Neural progenitor cell (in vitro differentiated cells): ENCODE data around the gene XRN1.
"Not testable (repeated sequence)": the region's sequence is repeated elsewhere in the genome, so short reads cannot be mapped to it uniquely, and the experiment has no call there.

Experiments used
- CTCF ChIP-seq: fragments of 200-600 bp; sonication (generic); IDR thresholded peaks from 2 replicates; pipeline ENCODE4 v1.5.1; 2017; ENCODE audit warnings: antibody characterized with exemption, mild to moderate bottlenecking
- EZH2 ChIP-seq: fragments of 200-600 bp; sonication (generic); IDR thresholded peaks from 2 replicates; pipeline ENCODE4 v1.6.1; 2017; ENCODE audit warnings: antibody characterized with exemption, mild to moderate bottlenecking, moderate library complexity
- EZH2phosphoT487 ChIP-seq: fragments of 200-600 bp; sonication (generic); IDR thresholded peaks from 2 replicates; pipeline ENCODE4 v1.6.1; 2017; ENCODE audit warnings: antibody characterized with exemption

GRCh38 chr3:142302847-142303246 lies 145.0 kb downstream of the XRN1 start:
- not testable (repeated sequence) for TF ChIP-seq CTCF, EZH2, EZH2phosphoT487
